ENCODE results near the gene ALG6.

Gene ALG6

DNA sequence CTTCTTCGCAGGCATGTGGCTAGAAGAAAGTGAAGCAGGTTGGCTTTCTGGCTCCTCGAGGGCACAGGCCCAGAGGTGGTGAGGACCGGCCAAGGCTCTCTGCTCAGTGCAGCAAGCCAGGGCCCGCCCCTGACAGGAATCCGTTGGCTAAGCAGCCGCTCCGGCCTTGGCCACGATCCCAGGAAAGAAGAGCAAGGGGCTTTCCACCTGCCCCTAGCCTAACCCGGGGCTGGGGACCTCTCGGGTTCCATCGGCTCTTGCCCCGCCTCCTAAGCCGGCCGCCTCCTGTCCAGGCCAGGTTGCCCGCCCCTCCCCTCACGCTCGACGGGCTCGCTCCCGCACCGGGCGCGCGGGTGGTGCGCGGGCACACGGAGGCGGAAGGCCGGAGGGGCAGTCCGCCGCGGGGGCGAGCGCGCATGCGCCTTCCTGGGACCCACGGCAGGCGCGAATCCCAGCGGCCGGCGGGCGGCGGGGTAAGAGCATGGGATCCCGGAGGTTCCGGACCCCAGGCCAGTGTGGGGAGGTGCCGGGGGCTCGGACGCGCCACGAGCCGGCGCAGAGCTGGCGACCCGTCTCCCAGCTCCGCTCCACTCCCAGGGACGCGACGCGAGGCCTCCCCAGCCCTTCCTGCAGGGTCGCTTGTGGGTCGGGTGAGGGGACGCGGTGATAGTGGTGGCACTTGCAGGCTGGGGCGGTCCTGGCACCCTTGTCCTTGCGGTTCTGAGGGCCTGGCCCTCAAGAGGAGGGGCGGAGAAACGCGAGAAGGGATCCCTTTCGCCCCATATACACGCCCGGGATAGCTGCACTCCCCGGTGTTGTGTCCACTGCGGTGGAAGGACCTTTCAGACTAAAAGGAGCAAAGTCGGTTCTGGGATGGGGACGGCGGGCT, at the start of gene ALG6:
ALG6 (plus strand) TSS at position 413 of the 889 bp plus-strand sequence. CDS start 3,351 bp downstream, outside the sequence.
- DNase-seq = peak; percentile 85

- DNase-seq = no peak
These were observed 49.6 kb upstream of the ALG6 start for GRCh38 chr1:63317817-63318152.

- DNase-seq = no peak
These were observed 49.0 kb upstream of the ALG6 start for GRCh38 chr1:63318201-63318979.

GRCh38 chr1:63319046-63320021, 48.1 kb upstream of the ALG6 start:
- no peak for DNase-seq

DNA sequence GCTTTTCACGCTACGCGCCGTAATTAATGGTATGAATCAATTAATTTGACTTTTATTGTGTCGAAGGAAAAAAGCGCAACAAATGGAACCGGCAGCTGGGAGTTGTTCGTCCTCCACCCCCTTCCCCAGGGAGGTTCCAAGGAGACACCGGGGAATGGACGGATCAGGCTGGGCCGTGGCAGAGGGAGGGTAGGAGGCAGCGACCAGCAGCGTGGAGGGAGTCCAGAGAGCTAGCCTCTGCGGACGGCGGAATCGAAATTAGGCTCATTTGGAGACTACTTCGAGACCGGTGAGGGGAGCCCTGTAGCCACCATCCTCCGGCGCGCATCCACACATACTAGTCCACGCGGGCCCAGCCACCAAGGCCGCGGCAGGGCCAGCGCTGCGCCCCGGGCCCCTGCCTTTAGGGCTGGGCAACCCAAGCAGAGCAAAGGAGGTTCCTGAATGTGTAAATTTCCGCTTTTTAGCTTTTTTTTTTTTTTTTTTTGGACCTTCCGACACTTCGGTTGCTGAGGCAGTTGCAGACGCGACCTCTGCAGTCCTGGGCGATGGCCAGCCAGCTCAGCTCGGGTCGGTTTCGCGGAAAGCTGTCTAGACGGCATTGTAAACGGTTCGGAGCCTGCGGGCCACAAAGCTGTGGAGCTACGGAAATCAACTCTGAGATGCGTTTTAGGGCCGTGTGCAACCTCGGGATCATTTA, 47.3 kb upstream of the ALG6 start:
- no peak for DNase-seq

- no peak for DNase-seq
These were observed 46.2 kb upstream of the ALG6 start for GRCh38 chr1:63321066-63321784.

DNA sequence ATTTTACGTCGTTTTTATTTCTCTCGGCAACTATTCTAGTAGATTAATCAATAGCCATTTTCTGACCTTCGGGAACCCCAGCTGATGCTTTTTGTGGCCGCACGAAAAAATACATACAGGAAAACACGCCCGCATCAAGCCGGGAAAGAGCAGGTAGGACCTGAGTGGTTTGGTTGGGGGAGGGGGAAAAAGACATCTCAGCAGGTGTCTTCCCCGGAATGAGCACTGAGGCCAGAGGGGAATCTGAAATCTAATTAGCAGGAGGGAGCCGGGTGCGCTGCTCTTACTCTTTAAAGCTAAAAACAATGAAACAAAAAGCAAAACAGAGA, 45.7 kb upstream of the ALG6 start:
- no peak for DNase-seq

DNA sequence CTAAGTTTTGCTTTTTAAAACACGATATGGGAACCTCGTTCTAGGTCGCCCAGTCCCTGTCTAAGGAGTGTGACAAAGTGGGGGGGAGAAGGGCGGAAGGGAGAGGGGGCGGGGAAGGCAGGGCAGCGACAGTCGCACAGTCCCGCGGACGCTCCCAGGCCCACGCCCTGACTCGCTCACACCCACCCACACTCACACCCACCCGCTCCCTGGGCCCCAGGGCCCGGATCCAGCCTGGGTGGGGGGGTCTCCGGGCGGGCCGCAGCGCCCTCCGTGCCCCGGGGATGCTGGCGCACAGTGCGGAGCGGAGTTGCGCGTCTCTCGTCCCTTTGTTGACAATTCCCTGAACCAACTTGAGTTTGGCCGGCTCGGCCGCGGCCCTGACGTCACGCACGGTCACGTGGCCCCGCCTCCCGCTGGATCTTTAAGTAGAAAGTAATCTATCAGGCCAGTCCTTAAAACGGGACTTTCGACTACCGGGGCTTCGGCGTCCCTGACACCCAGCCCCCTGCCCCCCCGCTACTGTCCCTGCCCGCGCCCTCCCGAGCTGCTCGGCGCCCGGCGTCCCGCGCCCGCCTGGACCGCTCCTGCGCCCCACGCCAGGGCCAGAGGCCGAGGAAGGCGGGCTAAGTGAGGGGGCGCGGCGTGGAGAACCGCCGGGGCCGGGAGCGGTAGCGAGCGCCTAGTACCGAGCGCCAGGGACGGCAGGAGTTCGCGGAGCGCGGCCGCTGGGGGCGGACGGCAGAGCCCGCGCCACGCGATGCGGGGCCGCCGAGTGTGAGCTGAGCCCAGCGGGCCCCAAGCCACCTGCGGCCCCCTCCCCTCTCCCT, 45.1 kb upstream of the ALG6 start, which contains the start of gene FOXD3:
FOXD3 (plus strand) TSS at position 454 of the 830 bp plus-strand sequence. CDS start 492 bp downstream, outside the sequence.
- DNase-seq = no peak

DNA sequence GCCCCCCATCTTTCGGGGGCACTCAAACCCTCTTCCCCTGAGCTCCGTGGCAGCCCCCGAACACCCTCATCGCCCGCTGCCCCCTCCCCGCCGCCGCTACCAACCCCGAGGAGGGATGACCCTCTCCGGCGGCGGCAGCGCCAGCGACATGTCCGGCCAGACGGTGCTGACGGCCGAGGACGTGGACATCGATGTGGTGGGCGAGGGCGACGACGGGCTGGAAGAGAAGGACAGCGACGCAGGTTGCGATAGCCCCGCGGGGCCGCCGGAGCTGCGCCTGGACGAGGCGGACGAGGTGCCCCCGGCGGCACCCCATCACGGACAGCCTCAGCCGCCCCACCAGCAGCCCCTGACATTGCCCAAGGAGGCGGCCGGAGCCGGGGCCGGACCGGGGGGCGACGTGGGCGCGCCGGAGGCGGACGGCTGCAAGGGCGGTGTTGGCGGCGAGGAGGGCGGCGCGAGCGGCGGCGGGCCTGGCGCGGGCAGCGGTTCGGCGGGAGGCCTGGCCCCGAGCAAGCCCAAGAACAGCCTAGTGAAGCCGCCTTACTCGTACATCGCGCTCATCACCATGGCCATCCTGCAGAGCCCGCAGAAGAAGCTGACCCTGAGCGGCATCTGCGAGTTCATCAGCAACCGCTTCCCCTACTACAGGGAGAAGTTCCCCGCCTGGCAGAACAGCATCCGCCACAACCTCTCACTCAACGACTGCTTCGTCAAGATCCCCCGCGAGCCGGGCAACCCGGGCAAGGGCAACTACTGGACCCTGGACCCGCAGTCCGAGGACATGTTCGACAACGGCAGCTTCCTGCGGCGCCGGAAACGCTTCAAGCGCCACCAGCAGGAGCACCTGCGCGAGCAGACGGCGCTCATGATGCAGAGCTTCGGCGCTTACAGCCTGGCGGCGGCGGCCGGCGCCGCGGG, 44.2 kb upstream of the ALG6 start:
- no peak for DNase-seq

GRCh38 chr1:63323865-63324778, 43.3 kb upstream of the ALG6 start:
- DNase-seq = no peak

- DNase-seq = no peak
These were observed 42.7 kb upstream of the ALG6 start for GRCh38 chr1:63324779-63325119.

DNA sequence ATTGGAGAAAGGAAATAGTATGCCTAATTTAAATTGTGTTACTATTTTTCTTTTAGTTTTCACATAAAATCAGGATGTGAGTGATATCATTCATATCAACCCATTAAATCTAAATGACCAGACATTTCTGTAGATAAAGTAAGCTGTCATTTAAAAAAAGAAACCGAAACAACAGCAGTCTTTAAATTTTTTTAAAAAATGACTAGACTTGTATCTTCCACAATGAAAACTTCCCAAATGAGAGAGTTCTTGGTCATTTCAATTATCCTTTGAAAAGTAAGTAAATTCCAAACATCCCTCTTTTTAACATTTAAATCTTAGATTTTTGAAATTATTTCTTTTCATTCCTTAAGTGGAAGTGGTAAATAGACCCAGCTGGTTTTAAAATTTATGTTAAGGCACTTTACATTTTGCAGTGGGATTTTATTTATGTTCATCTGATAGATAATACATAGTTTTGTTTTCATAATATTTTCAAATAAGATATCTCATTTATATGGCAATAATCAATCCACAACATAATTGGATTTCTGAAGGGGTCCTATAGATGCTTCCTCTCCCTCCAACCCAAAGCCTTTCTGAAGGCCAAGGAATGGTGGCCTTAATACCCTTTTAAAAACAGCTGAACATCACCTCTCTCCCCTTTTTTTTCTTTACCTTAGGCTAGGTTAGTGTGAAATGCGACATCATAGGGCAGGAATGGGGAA, 42.0 kb upstream of the ALG6 start:
- DNase-seq = no peak

DNA sequence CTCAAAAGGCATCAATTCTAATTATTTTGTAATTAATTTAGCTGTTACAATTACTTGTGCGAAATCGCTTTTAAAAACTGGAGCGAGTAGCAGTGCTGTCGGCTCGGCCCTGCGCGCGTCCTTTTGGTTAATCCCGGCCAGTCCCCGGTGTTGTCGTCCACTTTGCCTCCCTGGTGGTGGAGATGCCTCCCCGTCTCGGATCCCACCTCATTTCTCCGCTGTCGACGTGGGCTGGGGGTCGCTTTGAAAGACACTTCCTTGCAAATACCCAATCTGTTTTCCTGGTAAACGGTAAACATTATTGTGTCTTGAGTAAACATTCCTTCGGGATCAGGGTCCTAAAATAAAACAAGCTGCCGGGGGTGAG, 41.3 kb upstream of the ALG6 start:
- no peak for DNase-seq

GRCh38 chr1:63326473-63327380, 40.7 kb upstream of the ALG6 start:
- no peak for DNase-seq

- DNase-seq = peak; percentile 32
These were observed 39.9 kb upstream of the ALG6 start for GRCh38 chr1:63327417-63328054.

- no peak for DNase-seq
These were observed 39.3 kb upstream of the ALG6 start for GRCh38 chr1:63328122-63328521.

All from SHP77 treated with DMSO at 0.1 percent for 48 hours (cell line).